ENCODE results near the gene PLXNC1.

The PLXNC1 gene

GRCh38 chr12:94183708-94184379 is 35.5 kb downstream of the PLXNC1 start:
- no peak for DNase-seq

DNA sequence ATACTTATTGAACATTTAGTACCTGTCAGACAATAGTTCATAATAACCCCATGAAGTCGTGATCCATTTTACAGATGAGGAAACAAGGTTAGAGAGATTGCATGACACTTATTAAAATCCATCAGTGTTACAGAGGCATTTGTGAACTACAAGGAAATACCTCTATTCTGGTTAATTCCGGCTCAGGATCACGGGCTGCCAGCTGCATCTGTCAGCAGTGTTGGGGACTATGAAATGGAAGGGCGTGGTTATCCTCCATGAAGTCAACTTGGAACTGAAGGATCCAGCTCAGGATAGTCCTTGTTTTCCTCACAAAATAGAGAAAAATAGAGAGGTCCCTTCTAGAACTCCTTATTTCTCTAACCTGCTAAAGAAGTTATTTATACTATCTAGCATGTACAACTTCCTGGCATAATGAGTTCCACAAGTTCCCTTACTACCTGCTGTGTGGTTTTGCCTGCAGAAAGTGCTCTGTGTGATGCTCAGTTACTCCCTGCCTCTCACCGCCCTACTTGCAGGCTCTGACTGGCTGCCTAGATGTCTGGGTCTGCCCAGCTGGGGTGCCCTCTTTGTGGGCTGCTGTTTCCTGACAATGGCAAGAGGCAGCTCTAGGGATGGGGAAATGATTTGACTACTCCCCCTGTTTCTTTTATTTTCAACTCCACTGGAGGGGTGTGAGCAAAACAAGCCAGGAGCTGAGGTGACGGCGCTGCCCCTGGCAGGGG is 36.8 kb downstream of the PLXNC1 start:
- DNase-seq, result no peak

GRCh38 chr12:94185801-94186200 is 37.4 kb downstream of the PLXNC1 start:
- DNase-seq, result no peak

GRCh38 chr12:94186278-94187241 is 38.2 kb downstream of the PLXNC1 start:
- DNase-seq, result no peak

DNA sequence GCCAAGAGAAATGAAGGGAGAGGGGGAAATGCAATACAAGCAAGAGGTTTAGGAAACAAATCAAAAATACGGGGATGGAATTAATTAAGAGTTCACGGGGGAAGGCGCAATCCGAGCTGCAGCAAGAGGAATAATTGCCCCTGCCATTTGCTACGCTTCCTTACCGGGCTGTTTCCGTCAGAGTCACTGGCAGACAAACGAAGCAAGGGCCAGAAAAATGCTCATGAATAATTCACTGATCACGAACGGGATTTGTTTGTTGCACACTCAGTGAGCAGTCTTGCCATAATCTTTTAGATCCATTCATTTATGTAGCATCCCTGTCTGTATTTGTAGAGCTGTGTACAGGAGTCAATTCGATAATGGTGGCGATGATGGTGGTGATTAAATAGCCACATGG is 39.0 kb downstream of the PLXNC1 start:
- DNase-seq, result no peak

DNA sequence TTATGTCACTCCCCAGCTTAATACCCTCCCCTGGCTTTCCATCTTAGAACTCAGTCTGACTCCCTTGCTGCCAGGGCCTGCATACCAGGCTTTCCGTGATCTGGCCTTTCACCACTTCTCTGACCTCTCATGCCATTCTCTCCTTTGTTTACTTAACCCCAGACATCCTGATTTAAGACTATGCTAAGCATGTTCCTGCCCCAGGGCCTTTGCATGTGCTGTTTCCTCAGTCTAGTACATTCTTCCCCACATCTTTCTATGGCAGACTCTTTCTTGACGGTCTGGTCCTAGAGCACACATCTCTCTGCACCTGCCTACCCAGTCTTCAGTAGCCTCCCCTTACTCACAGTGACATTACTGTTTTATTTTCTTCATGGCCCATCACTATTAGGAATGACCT is 42.2 kb downstream of the PLXNC1 start:
- no peak for DNase-seq

- DNase-seq, result no peak
Observed at GRCh38 chr12:94191023-94191422, 42.6 kb downstream of the PLXNC1 start.

DNA sequence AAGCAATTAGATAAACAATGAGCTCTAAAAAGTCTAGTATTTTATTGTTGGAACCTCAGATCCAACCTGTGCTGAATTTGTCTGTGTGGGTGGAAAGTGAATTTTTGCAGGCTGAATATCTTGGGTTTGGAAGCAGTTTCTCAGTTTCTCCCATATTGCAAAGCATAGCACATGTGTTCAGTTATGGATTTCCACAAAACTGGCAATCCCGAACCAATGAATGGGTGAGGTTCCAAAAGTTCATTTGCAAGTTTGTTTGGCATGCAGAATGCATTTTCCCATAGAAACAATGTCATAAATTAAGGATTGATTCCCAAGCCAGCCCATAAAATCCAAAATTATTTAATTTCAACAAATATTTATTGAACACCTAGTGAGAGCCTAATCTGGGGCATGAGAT is 43.4 kb downstream of the PLXNC1 start:
- no peak for DNase-seq

DNA sequence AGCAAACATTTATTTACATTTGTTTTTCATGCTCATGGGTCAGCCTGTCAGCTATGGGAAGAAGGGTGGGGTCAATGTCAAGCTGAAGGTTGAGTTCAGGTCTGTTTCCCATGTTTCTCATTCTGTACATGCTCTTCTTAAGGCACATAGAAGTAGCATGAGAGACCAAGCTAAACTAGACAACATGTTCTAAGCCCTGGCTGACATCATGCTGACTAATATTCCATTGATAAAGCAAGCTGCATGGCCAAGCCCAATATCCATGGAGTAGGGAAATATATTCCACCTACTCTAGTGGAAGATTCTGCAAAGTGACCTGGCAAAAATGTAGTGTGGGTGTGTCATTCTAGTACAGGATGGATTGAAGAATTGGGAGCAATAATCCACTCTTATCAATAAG is 44.1 kb downstream of the PLXNC1 start:
- DNase-seq, result no peak

DNA sequence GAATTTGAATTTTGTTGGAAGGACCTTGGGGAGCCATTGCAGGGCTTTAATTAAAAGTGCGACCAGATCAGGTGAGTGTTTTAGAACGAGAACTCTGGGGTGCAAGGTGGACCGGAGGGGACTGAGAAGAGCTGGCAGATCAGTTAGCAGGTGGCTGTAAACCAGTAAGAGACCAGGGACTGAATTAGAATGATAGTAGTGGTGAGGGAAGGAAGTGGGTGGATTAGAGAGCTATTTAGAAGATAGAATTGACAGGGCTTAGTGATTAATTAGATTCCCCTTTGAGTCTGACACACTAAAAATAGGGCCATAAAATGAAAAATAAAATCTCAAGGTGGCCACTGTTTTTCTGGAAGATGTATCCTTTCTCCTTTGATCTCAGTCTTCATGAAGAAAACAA is 44.8 kb downstream of the PLXNC1 start:
- no peak for DNase-seq

DNA sequence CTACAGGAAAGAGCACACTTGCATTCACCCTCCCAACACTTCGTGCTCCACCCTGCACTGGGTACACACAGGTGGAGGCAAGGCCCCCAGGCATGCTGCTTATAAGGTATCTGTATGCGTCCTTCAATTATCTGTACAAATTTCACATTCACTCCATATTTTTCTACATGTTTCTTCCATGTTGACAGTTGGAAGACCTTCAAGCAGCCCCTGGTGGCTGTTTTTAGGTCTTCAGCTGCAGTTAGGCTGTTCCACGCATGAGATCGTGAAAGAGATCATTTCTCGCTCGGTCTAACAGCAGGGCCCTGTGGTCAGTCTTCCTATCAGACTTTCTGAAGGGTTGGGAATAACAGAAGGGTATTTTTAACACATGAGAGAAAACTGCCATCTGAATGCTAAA is 47.1 kb downstream of the PLXNC1 start:
- no peak for DNase-seq

DNA sequence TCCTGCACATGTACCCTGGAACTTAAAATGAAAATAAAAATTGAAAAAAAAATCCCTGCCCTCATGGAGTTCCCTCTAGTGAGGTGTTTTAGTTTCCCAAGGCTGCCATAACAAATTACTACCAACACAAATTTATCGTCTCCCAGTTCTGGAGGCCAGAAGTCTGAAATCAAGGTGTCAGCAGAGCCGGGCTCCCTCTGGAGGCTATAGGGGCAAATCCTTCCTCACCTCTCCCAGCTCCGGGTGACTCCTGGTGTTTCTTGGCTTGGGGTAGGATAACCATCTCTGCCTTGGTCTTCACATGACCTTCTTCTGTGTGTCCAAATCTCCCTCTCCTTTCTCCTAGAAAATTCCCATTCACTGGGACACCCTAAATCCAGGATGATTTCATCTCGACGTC is 50.1 kb downstream of the PLXNC1 start:
- DNase-seq, result no peak

- no peak for DNase-seq
Observed at GRCh38 chr12:94198872-94199271, 50.5 kb downstream of the PLXNC1 start.

GRCh38 chr12:94200069-94200468 is 51.7 kb downstream of the PLXNC1 start:
- no peak for DNase-seq

DNA sequence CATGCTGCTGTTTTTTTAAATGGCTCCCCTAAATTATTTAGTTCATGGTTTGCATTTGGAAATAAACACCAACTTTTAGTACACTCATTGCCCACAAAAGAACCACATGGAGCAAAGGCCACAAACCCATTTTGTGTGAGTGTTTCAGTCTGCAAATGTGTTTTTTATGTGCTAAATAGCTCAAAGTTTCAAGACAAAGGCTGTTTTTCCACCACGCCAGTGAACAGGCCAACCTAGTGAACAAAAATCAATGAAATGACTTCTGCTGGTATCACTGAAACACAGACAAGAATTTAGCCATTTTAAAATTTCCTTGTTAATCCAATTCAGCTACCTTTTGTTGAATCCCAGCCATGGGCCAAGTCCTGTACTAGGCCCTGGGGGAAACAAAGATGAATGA is 52.3 kb downstream of the PLXNC1 start:
- no peak for DNase-seq

DNA sequence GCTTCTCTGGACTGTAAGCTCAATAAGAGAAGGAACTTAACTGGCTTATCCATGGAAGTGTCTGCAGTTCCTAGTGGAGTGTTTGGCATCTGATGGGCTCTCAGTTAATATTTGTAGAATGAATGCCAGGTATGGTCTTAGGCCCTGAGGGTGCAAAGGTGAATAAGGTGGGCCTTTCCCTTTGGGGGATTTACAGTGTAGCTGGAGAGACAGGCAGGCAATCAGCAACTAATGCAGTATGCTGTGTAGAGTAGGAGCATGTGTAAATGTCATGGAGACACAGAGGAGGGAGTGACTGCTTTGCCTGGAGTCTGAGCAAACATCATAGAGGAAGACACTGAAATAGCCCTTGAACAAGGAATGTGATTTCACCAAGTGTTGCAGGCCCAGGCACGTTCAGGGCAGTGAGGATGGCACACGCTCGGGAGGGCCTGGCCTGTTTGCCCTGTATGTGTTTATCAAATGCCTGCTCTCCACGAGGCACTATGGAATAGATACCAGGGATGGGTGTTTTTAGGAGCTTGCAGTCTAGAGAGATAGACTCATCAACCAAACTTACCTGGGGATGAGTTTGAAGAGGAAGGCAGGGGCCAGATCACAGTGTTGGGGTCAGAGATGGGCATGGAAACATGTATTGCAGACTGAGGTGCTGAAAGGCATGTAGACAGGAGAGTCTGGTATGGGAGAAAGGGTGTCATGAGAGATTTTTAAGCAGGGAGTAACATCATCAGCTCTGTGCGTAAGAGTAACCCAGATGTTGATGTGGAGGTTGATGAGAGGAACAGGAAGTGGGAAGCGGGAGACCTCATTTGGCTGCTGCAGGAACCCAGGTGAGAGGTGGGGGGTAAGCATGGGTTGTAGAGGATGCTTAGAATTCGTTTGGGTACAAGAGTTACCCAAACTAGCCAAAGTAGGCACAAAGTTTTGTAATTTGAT is 54.1 kb downstream of the PLXNC1 start:
- DNase-seq, result no peak

GRCh38 chr12:94203181-94203546 is 54.8 kb downstream of the PLXNC1 start:
- no peak for DNase-seq

DNA sequence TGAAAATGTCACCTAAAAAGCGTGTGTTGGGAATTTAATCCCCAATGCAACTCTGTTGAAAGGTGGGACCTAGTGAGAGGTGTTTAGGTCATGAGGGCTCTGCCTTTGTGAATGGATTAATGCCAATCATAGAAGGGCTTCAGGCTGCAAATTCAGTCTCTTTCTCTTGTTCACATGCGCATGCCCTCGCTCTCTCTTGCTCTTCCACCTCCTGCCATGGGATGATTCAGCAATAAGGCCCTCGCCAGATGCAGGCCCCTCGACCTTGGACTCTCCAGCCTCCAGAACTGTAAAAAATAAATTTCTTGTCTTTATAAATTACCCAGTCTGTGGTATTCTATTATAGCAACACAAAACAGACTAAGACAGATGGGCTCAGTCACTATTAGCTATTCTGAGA is 55.4 kb downstream of the PLXNC1 start:
- no peak for DNase-seq

GRCh38 chr12:94204499-94205247 is 56.3 kb downstream of the PLXNC1 start:
- DNase-seq, result peak; percentile 11

GRCh38 chr12:94205822-94206221 is 57.4 kb downstream of the PLXNC1 start:
- no peak for DNase-seq

DNA sequence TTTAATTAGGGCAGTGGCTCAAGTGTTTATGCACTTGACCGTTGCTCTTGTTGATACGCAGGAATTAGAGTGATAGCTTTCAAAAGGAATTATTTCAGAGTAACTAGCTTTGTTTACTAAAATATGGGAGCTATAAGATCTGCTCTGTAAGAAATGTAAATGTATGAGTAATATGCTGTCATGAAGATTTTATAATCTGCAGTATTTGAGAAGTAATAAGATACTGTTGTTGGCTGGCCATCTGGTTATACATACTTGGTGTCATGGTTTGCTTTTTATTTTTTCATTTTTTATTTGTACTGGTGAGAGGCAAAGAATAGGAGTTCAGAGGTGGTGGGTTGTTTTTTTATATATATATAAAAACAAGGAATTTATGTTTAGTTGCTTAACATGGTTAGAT is 58.5 kb downstream of the PLXNC1 start:
- no peak for DNase-seq

GRCh38 chr12:94207467-94207848 is 59.1 kb downstream of the PLXNC1 start:
- DNase-seq, result no peak

Data from stimulated activated CD4-positive, alpha-beta T cell treated with anti-CD3 and anti-CD28 coated beads, Interleukin-4, amount 100 ng/mL, for 24 hours (primary cell).